GM12801 (cell line): Measurements from ENCODE around the gene MINK1.

ENCODE experiments used
- TF ChIP-seq, protein P1 (sequence below): IDR thresholded peaks from one replicate; pipeline ENCODE4 v1.5.1; 2011; ENCODE audit warnings: control low read depth; ENCODE audit not compliant: insufficient read length; ENCODE audit errors: extremely low read depth

MINK1 gene

DNA sequence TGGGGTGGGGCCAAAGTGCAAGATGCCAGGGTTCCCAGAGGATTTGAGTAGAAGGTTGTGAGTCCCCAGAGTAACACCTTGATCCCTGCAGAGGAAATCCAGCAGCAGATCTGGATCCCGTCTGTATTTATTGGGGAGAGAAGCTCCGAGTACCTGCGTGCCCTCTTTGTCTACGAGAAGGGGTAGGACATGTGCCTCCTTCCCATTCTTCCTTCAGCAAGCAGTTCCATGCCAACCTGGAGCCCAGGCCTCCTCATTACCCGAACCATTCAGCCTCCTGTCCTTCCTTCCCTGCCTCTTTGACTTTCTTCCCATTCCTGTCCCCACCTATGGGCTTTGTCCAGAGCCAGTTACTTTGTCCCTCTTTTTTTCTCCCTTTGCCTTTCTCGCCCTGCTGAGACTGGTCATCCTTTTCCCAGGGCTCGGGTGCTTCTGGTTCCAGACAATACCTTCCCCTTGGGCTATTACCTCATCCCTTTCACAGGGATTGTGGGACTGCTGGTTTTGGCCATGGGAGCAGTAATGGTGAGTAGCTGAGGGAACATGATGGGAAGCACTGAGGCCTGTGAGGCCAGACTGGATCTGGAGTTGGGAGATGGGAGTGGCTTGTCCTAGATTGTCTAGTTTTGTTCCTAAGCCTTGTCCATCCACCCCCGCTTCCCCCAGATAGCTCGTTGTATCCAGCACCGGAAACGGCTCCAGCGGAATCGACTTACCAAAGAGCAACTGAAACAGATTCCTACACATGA lies 109.8 kb downstream of the MINK1 start:
- TF ChIP-seq, protein P1, sequence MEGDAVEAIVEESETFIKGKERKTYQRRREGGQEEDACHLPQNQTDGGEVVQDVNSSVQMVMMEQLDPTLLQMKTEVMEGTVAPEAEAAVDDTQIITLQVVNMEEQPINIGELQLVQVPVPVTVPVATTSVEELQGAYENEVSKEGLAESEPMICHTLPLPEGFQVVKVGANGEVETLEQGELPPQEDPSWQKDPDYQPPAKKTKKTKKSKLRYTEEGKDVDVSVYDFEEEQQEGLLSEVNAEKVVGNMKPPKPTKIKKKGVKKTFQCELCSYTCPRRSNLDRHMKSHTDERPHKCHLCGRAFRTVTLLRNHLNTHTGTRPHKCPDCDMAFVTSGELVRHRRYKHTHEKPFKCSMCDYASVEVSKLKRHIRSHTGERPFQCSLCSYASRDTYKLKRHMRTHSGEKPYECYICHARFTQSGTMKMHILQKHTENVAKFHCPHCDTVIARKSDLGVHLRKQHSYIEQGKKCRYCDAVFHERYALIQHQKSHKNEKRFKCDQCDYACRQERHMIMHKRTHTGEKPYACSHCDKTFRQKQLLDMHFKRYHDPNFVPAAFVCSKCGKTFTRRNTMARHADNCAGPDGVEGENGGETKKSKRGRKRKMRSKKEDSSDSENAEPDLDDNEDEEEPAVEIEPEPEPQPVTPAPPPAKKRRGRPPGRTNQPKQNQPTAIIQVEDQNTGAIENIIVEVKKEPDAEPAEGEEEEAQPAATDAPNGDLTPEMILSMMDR, result no peak

DNA sequence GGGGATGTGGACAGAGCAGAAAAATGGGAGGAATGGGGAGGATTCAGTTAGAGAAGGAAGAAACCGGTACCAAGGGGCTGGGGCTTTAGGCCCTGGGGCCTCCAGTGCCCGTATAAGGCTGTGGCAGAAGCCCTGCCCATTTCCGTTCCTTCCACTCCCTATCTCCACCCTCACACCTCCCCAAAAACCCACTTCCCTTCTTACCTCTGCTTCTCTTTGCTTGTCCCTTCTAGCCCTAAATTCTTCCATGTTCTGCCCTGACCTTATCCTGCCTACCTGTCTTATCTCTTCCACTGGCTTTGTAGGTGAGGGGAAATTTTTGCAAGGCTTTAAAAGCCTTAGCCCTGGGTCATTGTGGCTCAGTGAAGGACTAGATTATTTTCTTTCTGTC lies 111.0 kb downstream of the MINK1 start:
- TF ChIP-seq, protein P1, result no peak

DNA sequence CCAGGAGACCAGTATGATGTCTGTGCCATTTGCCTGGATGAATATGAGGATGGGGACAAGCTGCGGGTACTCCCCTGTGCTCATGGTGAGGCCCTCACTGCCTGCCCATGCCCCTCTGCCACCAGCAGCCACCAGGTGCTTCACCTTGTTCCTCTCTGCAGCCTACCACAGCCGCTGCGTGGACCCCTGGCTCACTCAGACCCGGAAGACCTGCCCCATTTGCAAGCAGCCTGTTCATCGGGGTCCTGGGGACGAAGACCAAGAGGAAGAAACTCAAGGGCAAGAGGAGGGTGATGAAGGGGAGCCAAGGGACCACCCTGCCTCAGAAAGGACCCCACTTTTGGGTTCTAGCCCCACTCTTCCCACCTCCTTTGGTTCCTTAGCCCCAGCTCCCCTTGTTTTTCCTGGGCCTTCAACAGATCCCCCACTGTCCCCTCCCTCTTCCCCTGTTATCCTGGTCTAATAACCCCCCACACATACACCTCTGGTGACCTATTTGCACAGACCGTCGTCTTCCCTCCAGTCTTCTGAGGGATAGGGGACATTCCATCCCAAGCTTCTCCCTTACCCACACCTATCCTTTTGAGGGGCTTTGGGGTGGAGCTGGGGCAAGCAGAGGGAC lies 111.5 kb downstream of the MINK1 start:
- TF ChIP-seq, protein P1, result no peak

DNA sequence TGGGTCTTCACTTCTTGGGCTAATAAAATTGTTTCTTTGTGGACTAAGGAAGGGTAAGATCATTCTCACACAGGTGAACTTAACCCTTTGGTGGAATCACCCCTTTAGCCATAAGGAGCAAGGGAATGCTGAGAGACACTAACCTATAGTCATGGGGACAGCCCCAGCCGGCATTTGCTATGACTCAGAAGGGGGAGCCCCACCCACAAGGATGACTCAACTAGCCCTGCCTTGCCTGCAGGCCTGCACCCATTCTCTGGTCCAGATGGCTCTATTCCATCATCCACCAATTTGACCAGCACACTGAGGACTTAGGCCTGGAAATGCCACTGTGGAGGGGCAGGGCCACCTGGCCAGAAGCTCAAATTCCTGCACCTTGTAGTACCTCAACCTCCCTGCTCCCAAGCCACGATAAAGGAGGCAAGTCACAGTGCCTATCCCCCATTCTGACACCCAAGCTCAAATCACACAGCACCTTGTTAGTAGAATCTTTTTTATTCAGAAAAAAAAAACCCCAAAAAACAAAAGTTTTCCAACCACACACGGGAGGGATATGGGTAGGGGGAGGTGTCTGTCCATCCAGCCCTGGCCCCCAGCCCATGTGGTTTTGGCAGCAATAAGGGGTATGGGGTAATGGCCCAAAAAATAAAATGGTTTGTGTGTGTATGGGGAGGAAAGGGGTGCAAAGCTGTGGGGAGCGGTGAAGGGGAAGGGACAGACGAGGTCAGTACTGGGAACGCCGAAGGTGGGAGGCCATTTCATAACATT lies 112.2 kb downstream of the MINK1 start:
- TF ChIP-seq, protein P1, result no peak

DNA sequence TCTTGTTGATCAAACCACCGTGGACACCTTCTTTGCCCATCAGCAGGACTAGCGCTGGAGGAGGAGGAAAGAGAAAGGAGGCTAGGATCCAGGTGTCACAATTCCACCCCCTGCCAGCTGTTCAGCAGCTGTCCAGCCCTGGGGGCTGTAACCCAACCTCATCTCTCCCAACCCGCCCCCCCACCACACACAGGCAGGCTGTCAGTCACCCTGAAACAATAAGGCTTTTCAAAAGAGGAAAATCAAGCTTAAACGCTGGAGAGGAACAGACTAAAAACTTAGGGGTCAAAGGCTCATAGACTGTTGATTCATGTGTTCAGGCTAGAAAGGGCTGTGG lies 112.8 kb downstream of the MINK1 start:
- TF ChIP-seq, protein P1, result no peak

DNA sequence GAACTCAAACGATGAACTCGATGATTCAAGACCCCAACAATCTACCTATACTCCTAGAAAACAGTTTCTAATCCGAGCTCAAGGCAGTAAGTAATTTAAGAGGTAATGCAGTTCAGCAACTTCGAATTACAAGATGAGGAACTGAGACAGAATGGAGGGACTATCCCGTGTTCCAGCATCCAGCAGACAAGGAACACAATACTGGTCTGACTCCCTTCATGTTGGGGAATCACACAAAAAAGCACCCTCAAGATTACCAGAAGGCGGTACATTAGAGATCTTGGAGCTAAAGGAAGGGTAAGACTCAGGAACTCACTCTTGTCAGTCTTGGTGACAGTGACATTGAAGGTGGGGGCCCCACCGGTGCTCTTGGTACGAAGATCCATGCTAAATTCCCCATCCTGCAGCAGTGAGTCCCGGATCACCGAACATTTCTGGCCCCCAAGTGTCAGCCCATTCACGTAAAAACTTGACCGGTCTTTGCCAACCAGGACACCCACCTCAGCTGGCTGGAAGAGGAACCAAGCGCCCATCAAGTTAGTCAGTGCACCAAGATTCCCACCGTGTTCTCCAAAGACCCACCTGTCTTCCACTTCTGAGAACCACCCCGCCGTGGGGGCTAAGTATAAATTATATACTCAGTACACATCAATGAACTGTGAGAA lies 113.3 kb downstream of the MINK1 start:
- TF ChIP-seq, protein P1, result no peak

DNA sequence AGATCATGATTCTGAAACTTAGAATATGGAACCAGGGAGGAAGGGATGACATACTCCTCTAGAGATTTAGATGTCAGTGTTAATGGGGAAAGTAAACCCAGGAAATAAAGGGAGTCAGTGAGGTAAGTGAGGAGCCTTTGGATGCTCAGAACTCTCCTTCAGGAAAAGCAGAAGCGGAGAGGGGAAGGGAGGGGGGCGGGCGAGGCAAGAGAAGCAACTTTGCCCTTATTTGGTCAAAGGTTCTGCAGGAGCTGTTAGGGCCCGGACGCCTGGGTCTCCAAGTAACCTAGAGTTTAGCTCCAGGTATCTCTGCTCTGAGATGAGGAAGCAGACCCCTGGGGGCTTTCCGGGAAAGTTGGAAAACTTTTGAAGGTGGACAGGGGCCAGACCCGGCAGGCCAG lies 113.9 kb downstream of the MINK1 start:
- TF ChIP-seq, protein P1, result no peak
